Heart left ventricle (tissue), 13 donors: Measurements from ENCODE around the gene IL2RG.

ENCODE experiments used
- CTCF ChIP-seq, 12 donors: fragments of 200-600 bp; sonication (generic) in 4 of 12; IDR thresholded peaks; one replicate each; pipeline versions ENCODE4 v1.5.0 to v1.8.0; 2018 to 2022; ENCODE audit warnings: antibody characterized with exemption in 12 of 12, mild to moderate bottlenecking in 5 of 12
- POLR2A ChIP-seq, 2 donors: fragments of 450-650 bp; IDR thresholded peaks; one replicate each; pipeline ENCODE4 v1.6.1; 2017; ENCODE audit warnings: antibody characterized with exemption in 2 of 2, mild to moderate bottlenecking in 2 of 2, moderate library complexity in 2 of 2
- donor health status: ischemic (EF 13 %, LVEDD 7.1; RV severe dilation, severe dysfunction).
- donor health status: DM: no; HTN: yes; CAD: no.
- donor health status: DM: no; HTN: no; CAD: no.
- donor health status: ischemic (EF 25% LVEDD 6.9; RV normal size, moderate dysfunction).
- donor health status: ischemic (EF 25% LVEDD 5.7; RV mildly dilated, moderate dysfunction).
- donor health status: ischemic (EF 35%, LVEDD 5.7; RV mildly dilated, moderate dysfunction).
- donor health status: nonischemic (EF 11% LVEDD 7.7; RV severe dilation, severe dysfunction).
- donor health status: DM: yes; HTN: yes; CAD: no.
- donor health status: PGD.
- donor health status: ischemic (EF 29% LVEDD 5.4; RV normal size, mild dysfunction).
- donor health status: nonischemic (EF 23%, LVEDD 6.1; RV moderate dilation, normal function).

GRCh38 chrX:71109051-71109450, 2.3 kb downstream of the IL2RG start:
- no peak for TF ChIP-seq CTCF (IDR thresholded peaks at IDR 0.05)
- TF ChIP-seq POLR2A (IDR thresholded peaks at IDR 0.05): no peak
